ENCODE results near the gene TBKBP1. TPM values are rescaled to one million over a fixed set of nuclear protein-coding genes. Genes with fewer than 3 reads are reported as not detected.

TBKBP1 gene
- total and polyA plus RNA-seq, 2 of the 4 experiments (the other 2 are of a cell fraction): 3.4 to 8.5 TPM

GRCh38 chr17:47741109-47741792 is 47.3 kb downstream of the TBKBP1 start:
- Histone ChIP-seq H2BK15ac (ENCODE audit: low read depth, low read length) (no peak overlapping the region), H3K4me1 (ENCODE audit: control insufficient read depth, insufficient read depth, low read length) (no peaks in the 10 kb centered on the region), H3K9ac (ENCODE audit: low read depth, low read length) (no peak overlapping the region), H3K36me3 (ENCODE audit: control insufficient read depth, insufficient read depth, low read length) (no peaks in the 10 kb centered on the region), H2BK20ac (ENCODE audit: low read depth, low read length) (no peak overlapping the region), H3K4me2 (ENCODE audit: low read depth, low read length) (no peak overlapping the region), H2AFZ (replicated peaks; ENCODE audit: low read length, poor library complexity) (no peak overlapping the region), H3K18ac (ENCODE audit: low read depth, low read length) (no peak overlapping the region), H2BK5ac (ENCODE audit: low read depth, low read length, poor library complexity, severe bottlenecking) (no peak overlapping the region), H4K20me1 (ENCODE audit: insufficient read depth, low read length) (no peaks in the 10 kb centered on the region; the same call in 1 of the 2 replicates), H4K5ac (ENCODE audit: low read depth, low read length) (no peak overlapping the region), H3K23ac (ENCODE audit: low read depth, low read length) (no peak overlapping the region), H4K91ac (ENCODE audit: insufficient read depth, low read depth, low read length) (no peak overlapping the region), H3K4me3 (ENCODE audit: insufficient read depth, low read depth, low read length) (no peak overlapping the region), H3K27me3 (ENCODE audit: control insufficient read depth, insufficient read depth, low read length) (peaks cover 62% of the 10 kb centered on the region), H2AK5ac (ENCODE audit: low read depth, low read length) (no peak overlapping the region), H3K9me1 (ENCODE audit: insufficient read depth, low read length) (no peaks in the 10 kb centered on the region), H3K56ac (ENCODE audit: extremely low read depth, insufficient read depth, low read length) (no peak overlapping the region), H2AK9ac (replicated peaks; ENCODE audit: low read depth, low read length, poor library complexity) (no peak overlapping the region), H3K79me1 (ENCODE audit: low read depth in 1 of 2, low read length in 2 of 2) (no peaks in the 10 kb centered on the region), H3K4ac (ENCODE audit: low read depth, low read length) (no peak overlapping the region), H4K8ac (ENCODE audit: low read depth in 2 of 2, low read length in 2 of 2) (no peak overlapping the region), H3K14ac (replicated peaks; ENCODE audit: low read depth, low read length) (no peak overlapping the region), H3K9me3 (ENCODE audit: control insufficient read depth, insufficient read depth, low read length) (peaks cover 6% of the 10 kb centered on the region), H3K27ac (ENCODE audit: insufficient read depth, low read length) (no peak overlapping the region), H2BK120ac (ENCODE audit: low read depth, low read length) (no peak overlapping the region)
- ATAC-seq (ENCODE audit: low read depth) (no peak), DNase-seq (no peak)
- no TSS peak for BruUV-seq (replicated peaks)
- ChIA-PET POLR2A (ENCODE audit: unreplicated experiment) (no interaction called here), CTCF (interaction anchor here (0.9 kb wide), 1 partner anchor 8 kb away, joined by 5 read pairs; the partner anchor contains the start of gene TBX21)
- TF ChIP-seq USF2 (IDR thresholded peaks at IDR 0.05; ENCODE audit: low read depth, low read length) (no peak), MXI1 (IDR thresholded peaks at IDR 0.05; ENCODE audit: borderline replicate concordance, low read depth, low read length) (no peak), NFE2L2 (IDR thresholded peaks at IDR 0.05; ENCODE audit: low read depth, low read length) (no peak)
- dilution Hi-C loops (cut with HindIII; ENCODE audit: low sequenced_read_pairs, unreplicated experiment) (no loop called here), in situ Hi-C loops (cut with MboI; ENCODE audit: low sequenced_read_pairs) (no loop called here), intact Hi-C loops (cut with micrococcal nuclease) (no loop called here)
- 82% methylated on average over 4 of the region's 11 CpGs; no CpG with 5 or more reads in 1 of the 2 experiments for WGBS, 2 experiments (ENCODE audit: extremely low coverage in 2 of 2, insufficient read length in 1 of 2)

All from IMR-90 (cell line).